OCI-LY1 (cell line): Measurements from ENCODE around the gene SLC39A11.

Experiments used
- CTCF ChIP-seq: fragments of 200-600 bp; sonication (generic), shearing (Covaris generic); IDR thresholded peaks from 2 replicates; pipeline ENCODE4 v1.5.1; 2017; ENCODE audit warnings: mild to moderate bottlenecking, antibody characterized with exemption, low read length, moderate library complexity, mixed read lengths
- EZH2 ChIP-seq: fragments of 200-600 bp; sonication (generic), shearing (Covaris generic); IDR thresholded peaks from 2 replicates; pipeline ENCODE4 v1.8.0; 2017; ENCODE audit warnings: borderline replicate concordance, mixed run types, mild to moderate bottlenecking, antibody characterized with exemption, low read length, moderate library complexity, mixed read lengths

- TF ChIP-seq CTCF (no peak), EZH2 (no peak)
These were observed 138.9 kb downstream of the SLC39A11 start for GRCh38 chr17:72953621-72954020.
